Immature natural killer cell (primary cell): Measurements from ENCODE around the gene TNNI3K. TPM values are rescaled to one million over a fixed set of nuclear protein-coding genes. Genes with fewer than 3 reads are reported as not detected.

Experiments used
- DNase-seq, 3 donors: peaks; one replicate each; pipeline ENCODE4 v3.0.0; 2022; ENCODE audit warnings: mixed read lengths in 1 of 3
- H3K27ac Mint-ChIP-seq, 6 donors: one replicate each; pipeline ENCODE4 v1.8.0; 2020; ENCODE audit warnings: mixed read lengths in 6 of 6, mild to moderate bottlenecking in 5 of 6, inconsistent platforms in 4 of 6, moderate library complexity in 3 of 6
- H3K27me3 Mint-ChIP-seq, 3 donors: one replicate each; pipeline ENCODE4 v1.8.0; 2020 to 2021; ENCODE audit warnings: low read depth in 3 of 3, mild to moderate bottlenecking in 3 of 3, mixed read lengths in 3 of 3, moderate library complexity in 3 of 3, inconsistent platforms in 1 of 3
- H3K36me3 Mint-ChIP-seq, 3 donors: one replicate each; pipeline ENCODE4 v1.8.0; 2020; ENCODE audit warnings: mixed read lengths in 3 of 3, inconsistent platforms in 2 of 3, mild to moderate bottlenecking in 2 of 3
- H3K4me1 Mint-ChIP-seq, 2 donors: one replicate each; pipeline ENCODE4 v1.8.0; 2020; ENCODE audit warnings: inconsistent platforms in 2 of 2, mild to moderate bottlenecking in 2 of 2, mixed read lengths in 2 of 2, moderate library complexity in 1 of 2
- H3K4me3 Mint-ChIP-seq, 5 donors: one replicate each; pipeline ENCODE4 v1.8.0; 2020; ENCODE audit warnings: mild to moderate bottlenecking in 5 of 5, mixed read lengths in 5 of 5, inconsistent platforms in 3 of 5, moderate library complexity in 3 of 5
- H3K9me3 Mint-ChIP-seq, 6 donors: one replicate each; pipeline ENCODE4 v1.8.0; 2020; ENCODE audit warnings: mild to moderate bottlenecking in 6 of 6, mixed read lengths in 6 of 6, inconsistent platforms in 4 of 6, moderate library complexity in 3 of 6
- polyA plus RNA-seq, 3 donors: library from polyadenylated mRNA; unstranded; fragments of 300-500 nt; fragmentation: Illumina TruSeq; gene quantifications; one replicate each; pipeline ENCODE4 v1.2.3, GENCODE V29; 2021

The TNNI3K gene
- polyA plus RNA-seq, 3 donors from 2014 or later: not detected

DNA sequence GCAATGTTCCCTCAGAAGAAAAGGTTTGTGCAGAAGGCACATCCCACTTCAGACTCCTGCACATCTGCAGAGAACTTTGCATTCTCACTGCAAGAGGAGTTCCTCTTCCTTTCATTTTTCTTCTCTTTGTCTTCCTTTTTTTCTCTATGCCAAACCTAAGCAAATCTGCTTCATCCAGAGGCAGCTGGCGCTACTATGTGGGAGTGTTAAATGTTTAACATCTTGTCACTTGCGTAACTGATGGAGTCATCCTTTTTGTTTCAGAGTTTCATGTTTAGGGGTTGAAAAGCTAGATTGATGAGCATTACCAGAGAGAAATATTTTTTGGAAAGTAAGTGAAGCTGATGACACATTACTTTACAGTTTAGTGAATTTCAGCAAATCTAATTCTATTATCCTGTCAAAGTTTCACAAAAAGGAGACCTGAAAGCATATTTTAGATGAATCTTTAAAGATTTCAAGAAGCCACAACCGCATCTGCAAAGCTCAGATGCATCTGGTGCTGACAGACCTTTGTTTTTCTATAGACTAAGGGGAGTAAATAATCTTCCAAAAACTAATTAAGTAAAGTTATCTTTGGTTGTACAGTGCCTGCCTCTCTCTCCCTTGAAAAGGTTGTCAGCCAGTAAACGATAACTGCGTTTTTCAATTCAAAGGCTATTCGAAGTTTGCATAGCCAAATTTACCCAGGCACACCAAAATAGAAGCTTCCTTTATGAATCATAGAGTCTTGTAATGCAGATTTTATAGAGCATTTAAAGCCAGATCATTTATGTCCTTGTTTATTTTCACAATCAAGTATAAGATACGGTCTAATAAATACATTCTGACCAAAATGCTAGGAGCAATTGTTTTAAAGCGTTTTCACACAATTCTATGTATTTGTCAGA, 278.5 kb downstream of the TNNI3K start:
- Mint-ChIP-seq H3K9me3 (peaks cover 0 to 4% (median 2%) of the 10 kb centered on the region in 6 donors), H3K4me3 (no peak overlapping the region), H3K4me1 (no peaks in the 10 kb centered on the region), H3K27ac (no peak overlapping the region), H3K36me3 (no peaks in the 10 kb centered on the region), H3K27me3 (peaks cover 0 to 9% (median 4%) of the 10 kb centered on the region in 3 donors)
- no peak for DNase-seq

DNA sequence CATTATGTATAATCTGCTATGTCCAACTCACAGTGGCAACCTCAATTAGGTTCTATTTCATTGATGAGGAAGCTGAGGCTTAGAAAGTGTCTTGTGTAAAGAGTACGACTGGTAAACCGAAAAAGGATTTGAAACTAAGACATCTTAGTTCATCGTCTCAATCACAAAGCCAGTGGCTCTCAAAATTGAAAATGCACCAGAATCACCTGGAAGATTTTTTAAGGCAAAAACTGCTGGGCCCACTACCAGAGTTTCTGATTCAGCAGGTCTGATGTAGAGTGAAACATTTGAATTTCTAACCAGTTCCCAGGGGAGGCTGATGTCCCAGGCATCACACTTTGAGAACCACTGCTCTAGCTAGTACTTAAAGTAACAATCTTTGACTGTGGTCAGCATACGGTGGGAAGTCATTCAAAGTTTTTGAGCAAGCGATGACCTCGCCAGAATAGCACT, 282.4 kb downstream of the TNNI3K start:
- Mint-ChIP-seq H3K36me3 (no peaks in the 10 kb centered on the region), H3K4me1 (no peaks in the 10 kb centered on the region), H3K9me3 (peaks cover 0 to 4% (median 0%) of the 10 kb centered on the region in 6 donors), H3K4me3 (no peak overlapping the region), H3K27me3 (peaks cover 0 to 11% (median 2%) of the 10 kb centered on the region in 3 donors), H3K27ac (no peak overlapping the region)
- DNase-seq: no peak

DNA sequence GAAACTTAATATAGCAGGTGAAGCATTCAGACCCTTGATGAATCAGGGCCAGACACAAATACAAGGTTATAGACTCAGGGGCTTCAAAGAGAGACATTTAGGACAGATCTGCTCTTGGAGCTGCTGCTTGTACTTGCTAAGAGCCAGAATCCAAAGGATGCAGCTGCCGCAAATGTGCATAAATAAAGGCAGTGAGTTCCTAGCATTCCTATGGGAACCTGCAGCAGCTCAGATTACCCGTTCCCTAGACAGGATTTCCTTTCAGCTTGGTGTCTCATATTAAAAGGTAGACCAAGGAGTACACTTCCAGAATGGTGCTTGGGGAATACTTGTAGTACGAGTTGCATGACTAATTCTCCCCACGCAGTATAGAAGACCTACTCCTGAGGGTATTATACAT, 287.0 kb downstream of the TNNI3K start:
- H3K4me3 Mint-ChIP-seq: no peak overlapping the region
- no peak overlapping the region for H3K27ac Mint-ChIP-seq
- no peaks in the 10 kb centered on the region for H3K36me3 Mint-ChIP-seq
- no peaks in the 10 kb centered on the region for H3K4me1 Mint-ChIP-seq
- peaks cover 0 to 1% (median 0%) of the 10 kb centered on the region in 6 donors for H3K9me3 Mint-ChIP-seq
- peaks cover 2 to 3% (median 2%) of the 10 kb centered on the region in 3 donors for H3K27me3 Mint-ChIP-seq
- no peak for DNase-seq

DNA sequence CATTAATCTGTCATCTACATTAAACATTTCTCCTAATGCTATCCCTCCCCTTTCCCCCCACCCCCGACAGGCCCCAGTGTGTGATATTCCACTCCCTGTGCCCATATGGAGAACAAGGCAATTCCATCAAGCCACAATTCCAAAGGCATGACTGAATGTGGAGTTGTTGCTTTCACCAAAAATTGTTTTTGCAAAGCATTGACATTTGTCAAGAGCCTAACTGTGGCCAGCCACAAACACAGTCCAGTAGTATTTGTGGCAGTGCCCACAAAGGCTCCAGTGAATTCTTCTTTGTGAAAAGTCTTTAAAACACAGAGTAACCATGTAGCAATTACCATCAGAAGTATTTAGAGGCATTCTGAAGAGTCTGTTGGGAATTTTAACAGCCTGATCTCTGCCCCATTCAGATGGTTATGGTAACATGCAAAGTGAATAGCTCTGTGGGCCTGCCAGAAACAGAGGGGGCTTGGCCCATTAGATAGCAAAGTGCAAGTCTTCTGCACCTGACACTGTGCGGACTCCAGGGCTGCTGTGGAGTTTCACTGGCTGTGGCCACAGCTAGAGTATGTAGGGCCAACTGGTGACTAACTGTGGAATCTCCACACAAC, 288.8 kb downstream of the TNNI3K start:
- no peak overlapping the region for H3K27ac Mint-ChIP-seq
- peaks cover 2 to 7% (median 6%) of the 10 kb centered on the region in 3 donors for H3K27me3 Mint-ChIP-seq
- H3K36me3 Mint-ChIP-seq: no peaks in the 10 kb centered on the region
- no peak overlapping the region for H3K4me3 Mint-ChIP-seq
- H3K9me3 Mint-ChIP-seq: peaks cover 0 to 1% (median 0%) of the 10 kb centered on the region in 6 donors
- H3K4me1 Mint-ChIP-seq: no peaks in the 10 kb centered on the region
- no peak for DNase-seq

DNA sequence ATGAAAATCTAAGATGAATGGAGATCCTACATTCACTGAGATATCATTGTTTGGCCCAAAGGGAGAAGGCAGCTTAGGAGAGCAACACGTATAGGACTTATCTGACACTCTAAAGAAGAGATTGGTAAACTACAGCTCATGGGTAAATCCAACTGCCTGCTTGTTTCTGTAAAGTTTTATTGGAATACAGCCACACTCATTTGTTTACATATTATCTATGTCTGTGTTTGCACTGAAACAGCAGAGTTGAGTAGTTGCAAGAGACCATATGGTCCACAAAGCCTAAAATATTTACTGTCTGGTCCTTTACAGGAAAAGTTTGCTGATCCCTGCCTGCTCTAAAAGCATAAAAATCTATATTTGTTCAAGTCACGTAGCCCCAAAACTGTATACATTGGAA, 291.5 kb downstream of the TNNI3K start:
- Mint-ChIP-seq H3K4me3 (no peak overlapping the region), H3K27me3 (peaks cover 4 to 7% (median 6%) of the 10 kb centered on the region in 3 donors), H3K9me3 (peaks cover 0 to 1% (median 0%) of the 10 kb centered on the region in 6 donors), H3K36me3 (no peaks in the 10 kb centered on the region), H3K27ac (no peak overlapping the region), H3K4me1 (no peaks in the 10 kb centered on the region)
- DNase-seq: no peak

DNA sequence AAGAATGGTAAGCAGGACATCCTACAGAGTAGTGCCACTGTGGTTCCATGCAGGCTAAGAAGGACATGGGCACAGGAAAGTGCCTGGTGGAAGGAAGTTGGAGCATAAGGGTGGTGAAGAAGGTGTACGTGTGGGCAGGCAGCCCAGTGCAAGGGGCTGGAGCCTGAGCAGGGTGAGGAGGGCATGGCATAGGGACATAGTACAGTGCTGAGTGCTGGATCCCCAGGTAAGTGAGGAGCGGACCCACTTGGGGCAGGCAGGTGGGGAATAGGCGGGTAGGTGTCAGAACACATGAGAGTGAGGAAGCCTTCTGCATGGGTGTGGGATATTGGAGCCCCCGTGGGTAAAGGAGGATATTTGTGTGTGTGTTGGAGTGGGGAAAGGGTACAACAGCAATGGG, 292.9 kb downstream of the TNNI3K start:
- Mint-ChIP-seq H3K27ac (no peak overlapping the region), H3K36me3 (no peaks in the 10 kb centered on the region)

DNA sequence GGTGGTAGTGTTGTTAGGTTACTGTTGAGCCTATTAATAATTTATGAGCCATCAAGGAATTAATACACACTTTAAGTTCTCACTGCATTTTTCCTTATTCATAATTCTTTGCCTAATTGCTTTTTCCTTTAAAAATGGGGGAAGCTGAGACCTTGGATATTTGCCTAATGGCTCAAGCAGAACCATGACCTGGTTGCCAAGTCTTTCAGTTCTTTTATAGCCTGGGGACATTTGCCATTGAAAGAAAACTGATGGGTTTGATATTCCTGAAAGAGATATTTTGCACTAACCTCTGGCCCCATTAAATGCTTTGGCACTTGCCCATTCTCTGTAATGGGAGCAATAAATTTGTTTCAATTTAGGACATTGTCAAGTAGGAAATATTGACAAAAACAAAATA, 295.7 kb downstream of the TNNI3K start:
- Mint-ChIP-seq H3K4me3 (no peak overlapping the region), H3K27me3 (peaks cover 4 to 7% (median 6%) of the 10 kb centered on the region in 3 donors), H3K9me3 (no peaks in the 10 kb centered on the region), H3K27ac (no peak overlapping the region), H3K4me1 (no peaks in the 10 kb centered on the region), H3K36me3 (no peaks in the 10 kb centered on the region)
- no peak for DNase-seq

More for the DNA sequence above, 292.9 kb downstream of the TNNI3K start:
- Mint-ChIP-seq H3K4me3 (no peak overlapping the region), H3K27me3 (peaks cover 4 to 9% (median 6%) of the 10 kb centered on the region in 3 donors), H3K9me3 (peaks cover 0 to 1% (median 0%) of the 10 kb centered on the region in 6 donors), H3K4me1 (no peaks in the 10 kb centered on the region)
- DNase-seq: no peak

DNA sequence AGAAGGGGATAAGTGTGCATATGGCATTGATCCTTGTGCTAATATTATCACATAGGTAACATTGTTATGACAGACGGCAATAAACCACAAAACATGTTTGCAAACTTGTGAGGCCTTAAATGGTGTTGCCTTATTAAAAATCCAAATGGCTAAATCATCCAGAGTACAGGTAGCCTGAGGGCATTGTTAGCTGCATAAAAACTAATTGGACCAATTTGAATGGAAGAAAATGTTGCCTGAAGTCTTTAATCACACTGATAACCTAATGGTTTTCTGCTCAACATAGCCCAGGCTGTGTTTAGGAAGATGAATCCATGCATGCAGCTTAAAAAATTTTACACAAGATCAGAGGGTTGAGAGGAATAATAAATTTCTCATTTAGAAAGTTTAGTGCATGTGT, 296.6 kb downstream of the TNNI3K start:
- Mint-ChIP-seq H3K27me3 (peaks cover 4 to 7% (median 6%) of the 10 kb centered on the region in 3 donors), H3K4me3 (no peak overlapping the region), H3K9me3 (no peaks in the 10 kb centered on the region), H3K27ac (no peak overlapping the region), H3K36me3 (no peaks in the 10 kb centered on the region), H3K4me1 (no peaks in the 10 kb centered on the region)
- no peak for DNase-seq

DNA sequence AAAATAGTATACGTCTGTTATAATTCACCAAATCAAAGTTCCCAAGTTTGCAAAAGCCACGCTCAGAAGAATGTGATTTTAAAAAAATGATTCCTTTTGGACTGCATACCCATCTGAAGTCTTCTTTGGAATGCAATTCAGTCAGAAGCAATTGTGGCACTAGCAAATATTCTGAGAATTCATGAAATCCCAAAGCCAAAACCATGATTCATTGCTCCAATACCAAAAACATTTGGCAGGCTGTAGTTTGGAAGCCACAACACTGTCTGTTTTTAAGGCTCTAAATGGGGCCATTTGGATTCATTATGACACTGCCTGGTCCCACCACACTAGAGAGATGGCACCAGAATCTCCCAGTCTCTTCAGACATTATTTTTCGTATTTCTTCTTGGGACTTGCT, 299.1 kb downstream of the TNNI3K start:
- H3K27ac Mint-ChIP-seq: no peak overlapping the region
- no peak for DNase-seq
- no peaks in the 10 kb centered on the region for H3K4me1 Mint-ChIP-seq
- H3K27me3 Mint-ChIP-seq: peaks cover 0 to 6% (median 2%) of the 10 kb centered on the region in 3 donors
- no peaks in the 10 kb centered on the region for H3K36me3 Mint-ChIP-seq
- peaks cover 0 to 2% (median under 1%) of the 10 kb centered on the region in 6 donors for H3K9me3 Mint-ChIP-seq
- no peak overlapping the region for H3K4me3 Mint-ChIP-seq

DNA sequence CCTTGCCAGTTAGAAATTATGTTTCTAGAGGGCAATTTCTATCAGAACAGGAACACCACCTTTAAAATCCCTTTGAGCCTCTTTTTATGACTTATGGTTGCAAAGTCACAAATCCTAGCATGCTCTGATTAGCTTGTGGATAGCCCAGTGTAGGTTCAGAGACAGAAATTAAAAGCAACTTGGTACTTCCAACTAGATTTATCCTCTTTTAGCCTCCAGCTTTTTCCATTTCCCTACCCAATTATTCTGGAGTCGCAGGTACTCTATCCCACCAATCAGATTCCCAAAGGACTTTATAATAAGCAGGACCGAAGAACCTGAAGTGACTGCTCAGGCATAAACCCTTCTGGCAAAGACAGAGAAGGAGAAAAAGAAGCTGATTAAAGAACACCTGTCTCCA, 310.6 kb downstream of the TNNI3K start:
- H3K4me1 Mint-ChIP-seq: no peaks in the 10 kb centered on the region
- H3K36me3 Mint-ChIP-seq: no peaks in the 10 kb centered on the region
- no peak overlapping the region for H3K4me3 Mint-ChIP-seq
- no peak overlapping the region for H3K27ac Mint-ChIP-seq
- H3K9me3 Mint-ChIP-seq: peaks cover 0 to 7% (median 0%) of the 10 kb centered on the region in 6 donors
- H3K27me3 Mint-ChIP-seq: peaks cover 2 to 7% (median 5%) of the 10 kb centered on the region in 3 donors
- no peak for DNase-seq

DNA sequence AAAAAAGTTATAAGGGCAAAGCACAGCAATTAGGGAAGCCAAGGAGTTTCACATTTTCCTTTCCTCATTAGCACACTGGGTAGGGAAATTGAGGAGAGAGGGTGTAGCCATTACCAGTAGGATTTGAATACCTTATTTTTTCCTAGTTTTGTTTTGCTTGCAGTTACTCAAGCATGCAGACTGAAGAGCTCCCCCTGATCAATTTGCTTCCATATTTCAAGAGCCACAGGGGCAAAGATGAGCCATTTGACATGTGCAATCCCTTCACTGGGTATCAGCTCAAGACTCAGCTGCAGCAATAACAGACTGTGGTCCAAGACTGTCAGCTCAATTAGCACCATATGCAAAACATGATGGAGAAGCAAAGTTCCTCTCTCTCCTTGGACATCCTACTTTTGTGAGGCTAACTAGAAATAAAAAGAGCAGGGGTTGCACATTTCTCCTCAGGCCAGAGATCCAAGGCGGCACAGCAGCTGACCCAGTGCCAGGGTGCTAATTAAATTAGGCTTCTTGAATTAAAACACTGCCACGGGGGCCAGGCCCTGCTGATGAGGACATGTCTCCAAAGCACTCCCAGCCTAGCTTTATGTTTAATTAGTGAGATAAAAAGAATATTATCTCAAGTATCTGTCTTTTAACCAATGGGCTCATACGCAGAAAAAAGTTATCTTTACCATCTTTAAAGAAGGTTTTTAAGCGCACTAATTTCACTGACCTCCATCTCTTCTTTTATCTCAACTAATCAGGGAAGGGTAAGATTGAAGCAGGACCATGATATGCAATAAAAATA, 314.0 kb downstream of the TNNI3K start:
- no peak overlapping the region for H3K27ac Mint-ChIP-seq
- peaks cover 0 to 7% (median 0%) of the 10 kb centered on the region in 6 donors for H3K9me3 Mint-ChIP-seq
- peaks cover 5 to 8% (median 6%) of the 10 kb centered on the region in 3 donors for H3K27me3 Mint-ChIP-seq
- no peak overlapping the region for H3K4me3 Mint-ChIP-seq
- H3K36me3 Mint-ChIP-seq: no peaks in the 10 kb centered on the region
- H3K4me1 Mint-ChIP-seq: no peaks in the 10 kb centered on the region
- DNase-seq: no peak

DNA sequence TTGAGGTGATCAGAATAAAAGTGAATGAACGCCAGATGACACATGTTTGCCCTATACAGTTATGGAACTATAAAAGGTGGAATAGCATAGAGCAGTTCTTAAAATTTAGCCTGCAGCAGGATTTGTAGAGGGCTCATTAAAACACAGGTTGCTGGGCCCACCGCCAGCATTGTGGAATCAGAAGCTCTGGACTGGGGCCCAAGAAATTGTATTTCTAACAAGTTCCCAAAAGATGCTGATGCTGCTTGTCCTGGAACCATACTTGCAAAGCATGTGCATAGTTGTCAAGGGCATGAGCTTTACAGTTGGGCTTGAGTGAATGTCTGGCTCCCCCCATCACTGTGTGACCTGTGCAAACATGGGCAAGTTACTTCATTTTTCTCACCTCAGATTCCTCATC, 314.7 kb downstream of the TNNI3K start:
- Mint-ChIP-seq H3K4me3 (no peak overlapping the region), H3K9me3 (peaks cover 0 to 2% (median 0%) of the 10 kb centered on the region in 6 donors), H3K36me3 (no peaks in the 10 kb centered on the region), H3K27ac (no peak overlapping the region), H3K4me1 (no peaks in the 10 kb centered on the region), H3K27me3 (peaks cover 5 to 8% (median 6%) of the 10 kb centered on the region in 3 donors)
- no peak for DNase-seq

DNA sequence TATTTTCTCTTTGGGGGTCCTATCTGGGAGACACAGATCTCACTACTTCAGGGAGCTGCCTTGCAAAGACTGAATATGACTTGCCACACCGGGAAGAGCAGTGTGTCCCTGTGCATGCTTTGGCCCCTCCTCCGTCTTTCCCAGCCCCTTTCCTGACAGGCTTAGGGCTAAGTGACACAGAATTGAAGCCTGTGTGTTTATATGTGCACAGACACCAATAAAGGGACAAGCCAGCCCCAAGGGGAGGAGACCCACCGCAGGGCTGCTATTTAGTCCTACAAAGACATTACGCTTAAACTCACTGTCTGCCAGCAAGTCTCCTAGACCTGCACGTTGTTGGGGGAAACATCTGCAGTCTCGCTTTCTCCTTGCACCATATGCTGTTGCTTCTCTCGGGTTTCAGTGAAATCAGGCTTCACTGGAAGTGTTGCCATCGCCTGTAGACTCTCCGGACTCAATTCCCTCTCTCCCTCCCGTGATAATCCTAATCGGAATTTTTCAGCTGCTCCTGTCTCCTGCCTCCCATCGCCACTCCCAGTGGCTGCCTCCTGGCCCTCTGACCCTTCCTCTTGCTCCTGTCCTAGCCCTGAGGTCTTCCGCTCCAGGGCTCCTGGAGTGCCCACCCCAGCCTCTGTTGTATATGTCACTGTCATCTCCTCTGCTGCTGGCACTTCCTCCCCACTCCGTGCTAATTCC, 335.8 kb downstream of the TNNI3K start:
- peaks cover 0 to 1% (median 0%) of the 10 kb centered on the region in 6 donors for H3K9me3 Mint-ChIP-seq

More for the DNA sequence above, 335.8 kb downstream of the TNNI3K start:
- DNase-seq: no peak
- H3K36me3 Mint-ChIP-seq: no peaks in the 10 kb centered on the region
- no peaks in the 10 kb centered on the region for H3K4me1 Mint-ChIP-seq
- no peak overlapping the region for H3K4me3 Mint-ChIP-seq
- no peak overlapping the region for H3K27ac Mint-ChIP-seq
- H3K27me3 Mint-ChIP-seq: peaks cover 0 to 4% (median 0%) of the 10 kb centered on the region in 3 donors
